ENCODE data around the gene RACGAP1. TPM values are rescaled to one million over a fixed set of nuclear protein-coding genes. Genes with fewer than 3 reads are reported as not detected.

RACGAP1 gene
- total and polyA plus RNA-seq, 2 donors (not counting 1 experiment from before 2014, with no cell fraction given) = 4.1 to 14.2 TPM

GRCh38 chr12:50060120-50060468 lies 34.8 kb upstream of the RACGAP1 start:
- Histone ChIP-seq H3K27ac (ENCODE audit: low read length in 2 of 2) (no peak overlapping the region), H3K4me3 (ENCODE audit: control extremely low read depth in 1 of 5, extremely low read depth in 1 of 5, insufficient read depth in 1 of 5, low read depth in 2 of 5, low read length in 4 of 5) (no peak overlapping the region), H4K20me1 (ENCODE audit: control insufficient read depth, insufficient read depth, low read length, poor library complexity, severe bottlenecking) (no peaks in the 10 kb centered on the region), H3K36me3 (replicated peaks in 1 of 2; ENCODE audit: control extremely low read depth in 1 of 2, control insufficient read depth in 1 of 2, extremely low read depth in 1 of 2, insufficient read depth in 2 of 2, low read length in 1 of 2) (no peaks in the 10 kb centered on the region), H3K79me2 (ENCODE audit: control insufficient read depth, insufficient read depth, low read length) (no peaks in the 10 kb centered on the region), H3K9me3 (ENCODE audit: control extremely low read depth in 1 of 3, control insufficient read depth in 2 of 3, insufficient read depth in 1 of 3, low read length in 2 of 3) (peaks cover 0 to 4% (median 0%) of the 10 kb centered on the region in 3 donors), H2AFZ (ENCODE audit: insufficient read depth, low read depth, low read length, poor library complexity, severe bottlenecking) (no peak overlapping the region), H3K9ac (ENCODE audit: low read length) (no peak overlapping the region), H3K4me1 (ENCODE audit: control insufficient read depth in 2 of 2, insufficient read depth in 2 of 2, low read length in 2 of 2) (peaks cover 22 to 23% of the 10 kb centered on the region in 2 donors), H3K4me2 (replicated peaks; ENCODE audit: low read depth, low read length, poor library complexity, severe bottlenecking) (no peak overlapping the region), H3K27me3 (replicated peaks in 1 of 4; ENCODE audit: control extremely low read depth in 1 of 4, control insufficient read depth in 3 of 4, insufficient read depth in 4 of 4, low read length in 3 of 4) (peaks cover 0 to 54% (median 16%) of the 10 kb centered on the region in 4 experiments)
- Mint-ChIP-seq H3K27me3 (peaks cover 61% of the 10 kb centered on the region), H3K9me3 (ENCODE audit: insufficient read depth) (no peaks in the 10 kb centered on the region), H3K4me3 (no peak overlapping the region), H3K27ac (no peak overlapping the region), H3K4me1 (peaks cover 19% of the 10 kb centered on the region)
- DNase-seq = no peak
- ChIA-PET CTCF (interaction anchor here (1.0 to 4.2 kb wide), 4 partner anchors 10 to 93 kb away, joined by 3 to 23 read pairs (median 10); no protein-coding TSS in a partner anchor), POLR2A (no interaction called here)
- WGBS (ENCODE audit: insufficient coverage) = 86% methylated on average over 1 of the region's 4 CpGs
- intact Hi-C loops (cut with micrococcal nuclease) = no loop called here
- no peak for ATAC-seq (ENCODE audit: low read depth)
- TF ChIP-seq EZH2 (IDR thresholded peaks at IDR 0.05; ENCODE audit: borderline replicate concordance, insufficient read depth, low read depth, low read length, poor library complexity, severe bottlenecking) = no peak
- TF ChIP-seq, protein P1, sequence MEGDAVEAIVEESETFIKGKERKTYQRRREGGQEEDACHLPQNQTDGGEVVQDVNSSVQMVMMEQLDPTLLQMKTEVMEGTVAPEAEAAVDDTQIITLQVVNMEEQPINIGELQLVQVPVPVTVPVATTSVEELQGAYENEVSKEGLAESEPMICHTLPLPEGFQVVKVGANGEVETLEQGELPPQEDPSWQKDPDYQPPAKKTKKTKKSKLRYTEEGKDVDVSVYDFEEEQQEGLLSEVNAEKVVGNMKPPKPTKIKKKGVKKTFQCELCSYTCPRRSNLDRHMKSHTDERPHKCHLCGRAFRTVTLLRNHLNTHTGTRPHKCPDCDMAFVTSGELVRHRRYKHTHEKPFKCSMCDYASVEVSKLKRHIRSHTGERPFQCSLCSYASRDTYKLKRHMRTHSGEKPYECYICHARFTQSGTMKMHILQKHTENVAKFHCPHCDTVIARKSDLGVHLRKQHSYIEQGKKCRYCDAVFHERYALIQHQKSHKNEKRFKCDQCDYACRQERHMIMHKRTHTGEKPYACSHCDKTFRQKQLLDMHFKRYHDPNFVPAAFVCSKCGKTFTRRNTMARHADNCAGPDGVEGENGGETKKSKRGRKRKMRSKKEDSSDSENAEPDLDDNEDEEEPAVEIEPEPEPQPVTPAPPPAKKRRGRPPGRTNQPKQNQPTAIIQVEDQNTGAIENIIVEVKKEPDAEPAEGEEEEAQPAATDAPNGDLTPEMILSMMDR (IDR thresholded peaks at IDR 0.05) = no peak

GRCh38 chr12:50059440-50060119 lies 34.3 kb upstream of the RACGAP1 start:
- Histone ChIP-seq H3K4me2 (replicated peaks; ENCODE audit: low read depth, low read length, poor library complexity, severe bottlenecking) (no peak overlapping the region), H3K9ac (ENCODE audit: low read length) (no peak overlapping the region), H3K27me3 (replicated peaks in 1 of 4; ENCODE audit: control extremely low read depth in 1 of 4, control insufficient read depth in 3 of 4, insufficient read depth in 4 of 4, low read length in 3 of 4) (peaks cover 0 to 52% (median 16%) of the 10 kb centered on the region in 4 experiments), H3K4me3 (ENCODE audit: control extremely low read depth in 1 of 5, extremely low read depth in 1 of 5, insufficient read depth in 1 of 5, low read depth in 2 of 5, low read length in 4 of 5) (no peak overlapping the region), H2AFZ (ENCODE audit: insufficient read depth, low read depth, low read length, poor library complexity, severe bottlenecking) (peak overlapping the region; percentile 4), H3K36me3 (replicated peaks in 1 of 2; ENCODE audit: control extremely low read depth in 1 of 2, control insufficient read depth in 1 of 2, extremely low read depth in 1 of 2, insufficient read depth in 2 of 2, low read length in 1 of 2) (no peaks in the 10 kb centered on the region), H3K9me3 (ENCODE audit: control extremely low read depth in 1 of 3, control insufficient read depth in 2 of 3, insufficient read depth in 1 of 3, low read length in 2 of 3) (peaks cover 0 to 4% (median 0%) of the 10 kb centered on the region in 3 donors), H3K4me1 (ENCODE audit: control insufficient read depth in 2 of 2, insufficient read depth in 2 of 2, low read length in 2 of 2) (peaks cover 22 to 23% of the 10 kb centered on the region in 2 donors), H3K79me2 (ENCODE audit: control insufficient read depth, insufficient read depth, low read length) (no peaks in the 10 kb centered on the region), H3K27ac (ENCODE audit: low read length in 2 of 2) (no peak overlapping the region), H4K20me1 (ENCODE audit: control insufficient read depth, insufficient read depth, low read length, poor library complexity, severe bottlenecking) (no peaks in the 10 kb centered on the region)
- DNase-seq = no peak
- Mint-ChIP-seq H3K4me1 (peaks cover 19% of the 10 kb centered on the region), H3K27me3 (peaks cover 59% of the 10 kb centered on the region), H3K4me3 (no peak overlapping the region), H3K27ac (no peak overlapping the region), H3K9me3 (ENCODE audit: insufficient read depth) (no peaks in the 10 kb centered on the region)
- intact Hi-C loops (cut with micrococcal nuclease) = loop anchor here (5.0 kb wide), 1 partner anchor 192 kb away; no protein-coding TSS in a partner anchor
- TF ChIP-seq, protein P1 (IDR thresholded peaks at IDR 0.05) = no peak
- no peak for TF ChIP-seq EZH2 (IDR thresholded peaks at IDR 0.05; ENCODE audit: borderline replicate concordance, insufficient read depth, low read depth, low read length, poor library complexity, severe bottlenecking)
- CTCF ChIA-PET = interaction anchor here (1.0 to 4.2 kb wide), 6 partner anchors 11 to 93 kb away, joined by 3 to 23 read pairs (median 8); partner anchors contain the start of gene SMARCD1
- ATAC-seq (ENCODE audit: low read depth) = no peak
- WGBS (ENCODE audit: insufficient coverage) = 38% methylated on average over 11 of the region's 12 CpGs
- POLR2A ChIA-PET = no interaction called here

All from B cell (primary cell).